ENCODE measurements around the gene TGIF1. TPM values are rescaled to one million over a fixed set of nuclear protein-coding genes. Genes with fewer than 3 reads are reported as not detected.

Gene TGIF1
- total and polyA plus RNA-seq, 8 donors = 42.6 to 95.1 (median 82.4) TPM

DNA sequence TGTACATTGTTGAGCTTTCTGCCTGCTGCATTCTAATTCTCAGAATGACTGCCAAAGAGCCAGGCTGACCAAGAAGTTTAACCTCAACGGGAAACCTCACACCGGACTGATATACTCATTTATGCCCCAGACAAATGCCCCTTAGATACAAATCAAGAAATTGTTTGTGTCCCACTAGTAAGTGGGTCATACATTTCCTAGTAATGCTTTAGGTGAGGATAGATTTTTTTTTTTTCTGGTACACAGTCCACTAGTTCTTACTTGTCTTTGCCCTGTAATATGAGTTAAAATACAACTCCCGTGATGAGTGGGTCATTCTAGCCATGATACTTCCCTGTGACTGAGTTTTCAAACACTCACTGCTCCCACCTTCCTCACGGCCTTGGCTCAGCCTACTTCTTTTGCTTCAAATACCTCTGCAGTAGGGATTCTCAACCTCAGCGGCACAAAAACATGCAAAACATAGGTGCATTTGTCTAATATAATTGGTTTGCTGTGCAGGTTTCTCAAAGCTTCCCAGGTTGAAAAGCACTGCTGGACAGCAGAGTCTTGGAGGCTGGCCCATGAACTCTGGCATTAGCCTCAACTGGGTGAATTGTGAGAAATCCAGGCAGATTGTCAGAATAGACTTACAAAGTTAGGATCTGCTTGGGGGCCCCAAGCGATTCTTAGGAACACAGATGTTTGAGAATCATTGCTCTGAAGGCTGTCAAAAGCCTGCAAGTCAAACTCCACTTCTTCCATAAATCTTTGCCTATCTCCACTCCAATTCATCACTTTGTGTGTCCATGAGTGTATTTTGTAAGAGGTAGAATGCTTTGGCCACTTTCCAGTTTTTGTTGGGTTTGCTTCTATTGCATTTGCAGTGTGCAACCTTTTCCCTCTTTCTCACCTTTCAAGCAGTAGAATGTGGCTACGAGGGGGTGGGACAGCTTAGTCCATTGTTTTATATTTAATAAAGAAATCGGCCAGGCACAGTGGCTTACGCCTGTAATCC lies 35.5 kb downstream of the TGIF1 start:
- no peak overlapping the region for H3K27ac ChIP-seq
- no peak overlapping the region for H3K4me3 ChIP-seq
- ATAC-seq (peak; percentile 34), DNase-seq (no peak)
- no peaks in the 10 kb centered on the region for H3K36me3 ChIP-seq
- no peaks in the 10 kb centered on the region for H3K9me3 ChIP-seq
- TF ChIP-seq, protein P1, sequence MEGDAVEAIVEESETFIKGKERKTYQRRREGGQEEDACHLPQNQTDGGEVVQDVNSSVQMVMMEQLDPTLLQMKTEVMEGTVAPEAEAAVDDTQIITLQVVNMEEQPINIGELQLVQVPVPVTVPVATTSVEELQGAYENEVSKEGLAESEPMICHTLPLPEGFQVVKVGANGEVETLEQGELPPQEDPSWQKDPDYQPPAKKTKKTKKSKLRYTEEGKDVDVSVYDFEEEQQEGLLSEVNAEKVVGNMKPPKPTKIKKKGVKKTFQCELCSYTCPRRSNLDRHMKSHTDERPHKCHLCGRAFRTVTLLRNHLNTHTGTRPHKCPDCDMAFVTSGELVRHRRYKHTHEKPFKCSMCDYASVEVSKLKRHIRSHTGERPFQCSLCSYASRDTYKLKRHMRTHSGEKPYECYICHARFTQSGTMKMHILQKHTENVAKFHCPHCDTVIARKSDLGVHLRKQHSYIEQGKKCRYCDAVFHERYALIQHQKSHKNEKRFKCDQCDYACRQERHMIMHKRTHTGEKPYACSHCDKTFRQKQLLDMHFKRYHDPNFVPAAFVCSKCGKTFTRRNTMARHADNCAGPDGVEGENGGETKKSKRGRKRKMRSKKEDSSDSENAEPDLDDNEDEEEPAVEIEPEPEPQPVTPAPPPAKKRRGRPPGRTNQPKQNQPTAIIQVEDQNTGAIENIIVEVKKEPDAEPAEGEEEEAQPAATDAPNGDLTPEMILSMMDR (IDR thresholded peaks at IDR 0.05) = no peak
- intact Hi-C loops (cut with DNase I) = no loop called here
- H3K4me1 ChIP-seq = no peaks in the 10 kb centered on the region
- no peaks in the 10 kb centered on the region for H3K27me3 ChIP-seq

DNA sequence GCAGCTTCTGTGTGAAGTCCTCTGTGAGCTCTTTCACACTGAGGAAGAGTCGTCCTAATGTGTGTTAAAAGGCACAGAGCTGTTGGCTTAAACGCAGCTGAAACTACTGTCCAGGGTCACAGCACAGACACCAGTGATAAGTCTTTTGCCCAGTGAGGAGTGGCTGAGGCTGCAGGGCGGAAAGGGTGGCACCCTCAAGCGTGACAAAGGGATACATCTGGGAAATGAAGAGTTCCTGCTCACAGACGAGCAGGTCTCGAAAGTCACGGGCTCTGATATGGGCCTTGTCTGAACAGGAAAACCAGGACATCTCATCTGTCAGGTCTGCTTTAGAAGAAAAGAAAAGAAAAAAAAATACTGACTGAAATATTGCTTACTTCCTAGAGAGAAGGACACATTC lies 36.5 kb downstream of the TGIF1 start:
- intact Hi-C loops (cut with DNase I) = no loop called here
- DNase-seq (no peak), ATAC-seq (no peak)

DNA sequence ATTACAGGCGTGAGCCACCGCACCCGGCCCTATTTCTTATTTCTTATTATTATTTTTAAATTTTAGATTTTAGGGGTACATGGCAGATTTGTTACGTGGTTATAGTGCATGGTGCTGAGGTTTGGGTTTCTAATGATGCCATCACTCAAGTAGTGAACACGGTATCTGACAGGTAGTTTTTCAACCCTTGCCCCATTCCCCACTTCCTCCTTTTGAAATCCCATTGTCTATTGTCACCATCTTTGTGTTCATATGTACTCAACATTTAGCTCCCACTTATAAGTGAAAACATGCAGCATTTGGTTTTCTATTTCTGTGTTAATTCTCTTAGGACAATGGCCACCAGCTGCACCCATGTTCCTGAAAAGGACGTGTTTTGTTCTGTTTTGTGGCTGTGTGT lies 39.5 kb downstream of the TGIF1 start:
- H3K36me3 ChIP-seq = no peaks in the 10 kb centered on the region
- intact Hi-C loops (cut with DNase I) = no loop called here
- H3K4me1 ChIP-seq = no peaks in the 10 kb centered on the region
- no peak overlapping the region for H3K4me3 ChIP-seq
- DNase-seq (no peak), ATAC-seq (no peak)
- TF ChIP-seq, protein P1 (IDR thresholded peaks at IDR 0.05) = no peak
- no peak overlapping the region for H3K27ac ChIP-seq
- no peaks in the 10 kb centered on the region for H3K27me3 ChIP-seq
- H3K9me3 ChIP-seq = no peaks in the 10 kb centered on the region

More for the DNA sequence above, 36.5 kb downstream of the TGIF1 start:
- Histone ChIP-seq H3K9me3 (no peaks in the 10 kb centered on the region), H3K4me3 (no peak overlapping the region), H3K27ac (no peak overlapping the region), H3K36me3 (no peaks in the 10 kb centered on the region), H3K4me1 (no peaks in the 10 kb centered on the region), H3K27me3 (no peaks in the 10 kb centered on the region)
- TF ChIP-seq, protein P1 (IDR thresholded peaks at IDR 0.05) = no peak

DNA sequence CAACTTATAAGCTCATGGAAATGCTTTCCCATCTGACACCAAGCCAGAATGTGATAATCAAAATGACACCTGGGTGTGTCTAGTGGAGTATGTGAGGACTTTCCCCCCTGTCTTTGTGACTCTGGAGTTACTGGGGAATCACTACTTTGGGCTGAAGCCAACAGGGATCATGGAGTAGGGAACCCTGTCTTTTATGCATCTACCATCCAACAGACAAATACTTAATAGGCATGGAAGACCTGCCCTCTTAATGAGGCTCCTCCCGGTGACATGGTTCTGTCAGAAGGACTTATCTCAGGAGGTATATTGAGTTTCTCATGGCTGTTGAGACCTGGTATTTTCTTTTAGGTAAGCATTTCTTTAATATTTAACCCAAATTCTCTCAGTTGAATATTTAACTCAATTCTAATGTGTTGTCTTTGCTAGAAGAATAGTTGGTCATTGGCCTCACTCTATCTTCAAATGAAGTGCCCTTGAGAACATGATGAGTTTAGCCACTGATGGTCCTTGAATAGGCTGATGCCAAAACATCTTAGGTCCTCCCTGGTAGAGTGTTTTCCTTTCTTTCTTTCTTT lies 42.1 kb downstream of the TGIF1 start:
- ATAC-seq = no peak
- H3K4me3 ChIP-seq = no peak overlapping the region
- no peaks in the 10 kb centered on the region for H3K9me3 ChIP-seq
- intact Hi-C loops (cut with DNase I) = no loop called here
- TF ChIP-seq, protein P1 (IDR thresholded peaks at IDR 0.05) = no peak
- no peak for DNase-seq
- no peaks in the 10 kb centered on the region for H3K4me1 ChIP-seq
- no peaks in the 10 kb centered on the region for H3K27me3 ChIP-seq
- H3K27ac ChIP-seq = no peak overlapping the region
- no peaks in the 10 kb centered on the region for H3K36me3 ChIP-seq

DNA sequence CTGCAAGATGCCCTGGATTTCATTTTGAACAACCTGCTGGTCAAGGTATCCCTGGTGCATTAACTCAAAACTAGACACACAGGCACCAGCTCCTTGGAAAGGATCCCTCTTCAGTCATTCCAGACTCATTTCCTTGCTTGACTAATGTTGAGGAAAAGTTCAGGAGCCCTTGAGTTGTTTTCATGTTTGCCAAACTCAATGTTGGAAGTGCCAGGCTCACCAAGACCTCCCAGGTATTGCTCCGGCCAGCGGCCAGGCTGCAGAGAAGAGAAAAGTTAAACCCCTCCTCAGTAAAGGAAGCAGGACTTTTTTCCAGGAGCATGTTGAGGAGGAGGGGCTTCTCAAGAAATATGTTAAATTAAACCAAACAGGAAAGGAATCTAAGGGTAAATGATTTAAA lies 42.7 kb downstream of the TGIF1 start:
- Histone ChIP-seq H3K27me3 (peaks cover 0 to 2% of the 10 kb centered on the region in 2 donors), H3K4me3 (no peak overlapping the region), H3K36me3 (no peaks in the 10 kb centered on the region), H3K4me1 (no peaks in the 10 kb centered on the region), H3K27ac (no peak overlapping the region), H3K9me3 (no peaks in the 10 kb centered on the region)
- intact Hi-C loops (cut with DNase I) = no loop called here
- TF ChIP-seq, protein P1 (IDR thresholded peaks at IDR 0.05) = no peak
- ATAC-seq (no peak), DNase-seq (no peak)
